ENCODE results near the gene PDE4DIP.
"Not testable (repeated sequence)": the region's sequence is repeated elsewhere in the genome, so short reads cannot be mapped to it uniquely, and the experiment has no call there.

Gene PDE4DIP

GRCh38 chr1:148844220-148844619, at the start of gene PDE4DIP:
TSS of gene PDE4DIP (plus strand) at chr1:148844428. CDS start at chr1:148844775, 347 bp downstream.
- 0 out of 2 replicates have a peak within 1 kb of the TSS, but pooled peaks have one; percentile 20 for H3K4me3 ChIP-seq (replicated peaks; ENCODE audit: low read depth, low read length)

GRCh38 chr1:148808268-148808928, 35.8 kb upstream of the PDE4DIP start:
- H3K4me3 ChIP-seq (replicated peaks; ENCODE audit: low read depth, low read length); DNase-seq (ENCODE audit: extremely low read depth, low read depth): not testable (repeated sequence)

More at GRCh38 chr1:148844220-148844619, at the start of gene PDE4DIP:
- not testable (repeated sequence) for DNase-seq (ENCODE audit: extremely low read depth, low read depth)

- H3K4me3 ChIP-seq (replicated peaks; ENCODE audit: low read depth, low read length); DNase-seq (ENCODE audit: extremely low read depth, low read depth): not testable (repeated sequence)
Observed at GRCh38 chr1:148808929-148809283, 35.3 kb upstream of the PDE4DIP start.

- H3K4me3 ChIP-seq (replicated peaks; ENCODE audit: low read depth, low read length); DNase-seq (ENCODE audit: extremely low read depth, low read depth): not testable (repeated sequence)
Observed at GRCh38 chr1:148822180-148822579, 22.0 kb upstream of the PDE4DIP start.

DNA sequence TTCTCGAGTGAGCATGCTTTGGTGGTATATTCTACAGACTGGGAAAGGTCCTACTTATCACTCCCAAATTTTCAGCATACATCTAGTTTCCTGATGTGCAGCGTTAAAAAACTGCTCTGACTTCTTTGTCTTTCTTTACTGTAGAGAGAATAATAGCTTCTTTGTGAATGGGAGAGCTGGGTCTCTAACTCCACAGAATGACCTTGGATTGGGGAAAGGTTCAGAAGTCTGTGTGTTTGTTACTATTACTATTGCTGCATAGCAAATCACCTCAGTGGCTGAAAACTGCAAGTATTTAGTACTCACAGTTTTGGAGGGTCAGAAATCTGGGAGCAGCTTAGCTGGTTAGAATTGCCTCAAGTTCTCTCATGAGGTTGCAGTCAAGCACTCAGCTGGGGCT, 20.4 kb upstream of the PDE4DIP start:
- not testable (repeated sequence) for H3K4me3 ChIP-seq (replicated peaks; ENCODE audit: low read depth, low read length); DNase-seq (ENCODE audit: extremely low read depth, low read depth)

DNA sequence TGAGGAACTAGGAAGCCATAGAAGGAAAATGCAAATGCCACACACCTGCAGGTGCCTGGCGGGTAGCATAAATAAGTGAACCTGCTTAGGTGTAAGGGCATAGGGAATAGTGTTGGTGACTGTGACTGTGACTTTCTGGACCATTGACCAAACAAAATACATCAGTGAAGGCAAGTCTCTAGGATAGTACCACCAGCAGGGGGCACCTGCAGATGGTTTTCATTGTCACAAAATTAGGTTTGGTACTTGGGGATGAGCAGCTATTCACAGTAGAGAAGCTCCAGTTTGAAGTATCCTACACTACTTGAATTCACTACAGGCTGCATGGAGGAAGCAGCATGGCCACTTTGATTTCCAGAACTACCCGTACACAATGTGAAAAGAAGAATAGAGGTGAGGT, 19.2 kb upstream of the PDE4DIP start:
- DNase-seq (ENCODE audit: extremely low read depth, low read depth); H3K4me3 ChIP-seq (replicated peaks; ENCODE audit: low read depth, low read length): not testable (repeated sequence)

DNA sequence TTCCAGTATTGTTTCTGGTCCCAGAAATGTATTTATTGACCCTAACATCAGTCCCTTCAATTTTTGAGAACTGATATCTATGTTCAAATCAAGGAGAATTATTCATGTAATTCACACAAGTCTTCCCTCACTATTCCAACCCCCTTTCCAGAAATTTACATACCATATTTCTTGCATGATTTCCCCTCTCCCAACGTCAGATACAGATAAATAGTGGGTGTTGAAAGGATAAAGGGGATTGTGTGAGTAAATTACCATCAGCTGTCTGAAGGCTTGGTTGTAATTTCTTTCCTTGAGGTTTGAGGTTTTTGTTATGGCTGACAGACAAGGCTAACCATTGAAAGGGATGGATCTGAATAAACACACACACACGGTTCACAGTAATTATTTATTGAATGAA, 15.7 kb upstream of the PDE4DIP start:
- H3K4me3 ChIP-seq (replicated peaks; ENCODE audit: low read depth, low read length); DNase-seq (ENCODE audit: extremely low read depth, low read depth): not testable (repeated sequence)

DNA sequence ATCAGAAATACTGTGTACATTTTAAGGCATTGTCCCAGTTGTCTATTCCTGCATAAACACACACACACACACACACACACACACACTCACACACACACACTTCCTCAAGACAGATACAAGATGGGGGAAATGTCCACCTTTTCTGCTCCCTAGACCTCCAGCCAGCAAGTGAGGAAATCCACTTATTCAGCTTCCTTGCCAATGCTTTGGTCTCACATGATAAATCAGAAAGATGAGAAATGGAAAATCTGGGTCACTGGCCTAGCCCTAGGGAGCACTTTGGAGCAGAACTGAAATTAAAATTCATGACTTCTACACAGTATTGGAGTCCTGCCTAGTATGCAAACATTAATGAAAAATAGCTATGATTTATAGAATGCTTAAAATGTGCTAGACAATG, 15.3 kb upstream of the PDE4DIP start:
- not testable (repeated sequence) for H3K4me3 ChIP-seq (replicated peaks; ENCODE audit: low read depth, low read length); DNase-seq (ENCODE audit: extremely low read depth, low read depth)

DNA sequence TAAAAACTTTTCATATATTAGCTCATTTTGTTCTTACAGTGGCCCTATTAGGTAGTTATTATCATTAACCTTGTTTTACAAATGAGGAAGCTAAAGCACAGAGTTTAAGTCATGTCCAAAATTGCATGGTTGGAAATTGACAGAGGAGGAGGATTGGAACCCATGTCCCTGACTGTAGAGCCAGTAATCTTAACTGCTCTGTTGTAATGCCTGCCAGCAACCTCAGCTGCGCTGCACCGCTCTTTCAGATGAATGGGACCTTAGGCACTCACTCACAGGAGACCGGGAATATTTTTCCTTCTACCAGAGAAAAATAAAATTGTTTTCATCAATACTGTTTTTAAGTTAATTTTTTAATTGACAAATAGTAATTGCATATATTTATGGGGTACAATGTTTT, 14.9 kb upstream of the PDE4DIP start:
- H3K4me3 ChIP-seq (replicated peaks; ENCODE audit: low read depth, low read length); DNase-seq (ENCODE audit: extremely low read depth, low read depth): not testable (repeated sequence)

- not testable (repeated sequence) for DNase-seq (ENCODE audit: extremely low read depth, low read depth); H3K4me3 ChIP-seq (replicated peaks; ENCODE audit: low read depth, low read length)
Observed at GRCh38 chr1:148841262-148841661, 3.0 kb upstream of the PDE4DIP start.

DNA sequence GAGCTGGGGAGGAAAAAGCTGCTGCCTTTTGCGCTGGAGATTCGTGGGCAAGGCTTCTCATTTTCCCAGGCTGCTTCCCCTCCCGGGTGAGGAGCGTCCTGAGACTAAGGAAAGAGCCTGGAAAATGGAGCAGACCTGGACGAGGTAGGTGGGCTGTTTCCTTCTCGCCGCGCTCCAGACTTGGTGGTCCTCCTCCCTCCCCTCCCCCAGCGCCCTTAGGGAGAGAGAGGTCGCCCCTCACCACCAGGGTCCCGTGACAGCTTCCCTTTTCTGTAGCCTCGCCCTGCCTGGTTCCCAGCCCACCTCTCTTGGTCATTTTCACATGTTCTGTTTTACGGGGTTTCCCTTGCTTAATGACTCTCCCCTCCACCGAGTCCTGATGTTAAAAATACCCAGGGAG, 423 bp downstream of the PDE4DIP start:
- H3K4me3 ChIP-seq (replicated peaks; ENCODE audit: low read depth, low read length); DNase-seq (ENCODE audit: extremely low read depth, low read depth): not testable (repeated sequence)

DNA sequence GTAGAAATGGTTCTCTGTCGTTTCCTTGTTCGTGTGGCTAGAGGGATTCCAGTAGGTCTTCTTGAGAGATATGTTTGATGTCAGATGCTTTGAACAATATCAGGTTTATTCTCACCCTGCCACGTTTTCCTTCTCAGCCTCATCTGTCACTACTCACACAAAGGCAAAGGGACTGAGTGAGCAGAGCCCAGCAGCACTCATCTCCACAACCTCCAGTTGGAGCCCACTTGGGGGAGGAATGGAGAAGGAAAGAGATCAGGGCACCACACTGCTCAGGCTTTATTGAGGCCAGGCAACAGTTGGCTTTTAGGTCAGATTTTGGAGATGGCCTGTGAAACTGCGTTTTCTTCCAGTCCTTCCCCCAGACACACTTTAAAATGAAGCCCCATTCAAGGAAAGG, 840 bp downstream of the PDE4DIP start:
- DNase-seq (ENCODE audit: extremely low read depth, low read depth); H3K4me3 ChIP-seq (replicated peaks; ENCODE audit: low read depth, low read length): not testable (repeated sequence)

- not testable (repeated sequence) for H3K4me3 ChIP-seq (replicated peaks; ENCODE audit: low read depth, low read length); DNase-seq (ENCODE audit: extremely low read depth, low read depth)
Observed at GRCh38 chr1:148850347-148850746, 6.1 kb downstream of the PDE4DIP start.

DNA sequence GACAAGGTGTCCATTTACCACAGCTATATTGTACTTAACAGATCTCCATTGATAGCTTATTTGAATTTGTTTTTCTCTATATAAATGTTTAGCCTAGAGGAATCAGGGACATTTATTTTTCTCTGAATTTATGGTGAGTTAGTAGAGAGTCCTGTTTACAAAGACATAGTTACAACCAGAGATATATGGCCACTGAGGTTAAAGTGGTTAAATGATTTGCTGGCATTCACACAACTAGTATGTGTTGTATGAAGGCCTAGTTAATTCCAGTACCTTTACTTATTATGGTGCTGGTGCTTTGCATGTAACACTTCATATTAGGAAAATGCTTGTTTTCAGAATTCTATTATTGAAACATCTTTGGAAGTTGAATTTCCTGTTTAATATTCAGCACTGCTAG, 6.6 kb downstream of the PDE4DIP start:
- not testable (repeated sequence) for DNase-seq (ENCODE audit: extremely low read depth, low read depth); H3K4me3 ChIP-seq (replicated peaks; ENCODE audit: low read depth, low read length)

DNA sequence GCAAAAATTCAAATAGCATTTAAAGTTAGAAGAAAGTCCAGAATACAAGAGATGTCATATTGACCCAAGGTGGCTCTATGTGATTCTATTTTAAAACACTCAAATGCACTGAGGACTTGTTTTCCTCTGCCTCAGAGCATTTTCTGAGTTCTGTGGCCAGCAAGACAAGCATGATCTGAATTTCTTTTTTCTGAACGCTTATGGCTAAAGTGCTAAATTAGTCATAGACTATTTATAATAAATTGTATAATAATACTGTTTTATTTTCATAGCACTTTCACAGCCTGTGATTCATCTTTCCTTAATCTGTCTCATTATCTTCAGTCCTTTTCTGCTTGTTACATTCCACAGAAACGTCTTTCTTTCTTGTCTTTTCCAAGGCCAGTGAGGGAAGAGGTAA, 7.5 kb downstream of the PDE4DIP start:
- DNase-seq (ENCODE audit: extremely low read depth, low read depth), result not testable (repeated sequence)

DNA sequence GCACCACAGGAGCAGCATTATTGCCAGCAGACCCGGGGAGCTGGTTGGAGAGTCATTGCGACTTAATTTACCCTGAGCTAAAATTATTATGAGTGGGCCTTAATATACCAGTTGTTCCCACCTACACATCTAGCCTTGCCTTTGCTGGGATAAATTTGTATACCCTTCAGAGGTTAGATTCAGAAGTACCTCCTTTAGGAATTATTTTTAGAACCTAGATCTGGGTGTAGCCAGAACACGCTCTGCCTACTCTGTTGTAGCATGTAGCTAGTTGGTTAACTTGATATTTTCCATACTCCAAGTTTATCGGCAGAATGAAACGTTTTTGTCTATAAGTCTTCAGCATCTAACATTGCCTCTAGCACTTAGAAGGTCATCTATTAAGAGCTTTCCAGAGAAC, 9.1 kb downstream of the PDE4DIP start:
- H3K4me3 ChIP-seq (replicated peaks; ENCODE audit: low read depth, low read length); DNase-seq (ENCODE audit: extremely low read depth, low read depth): not testable (repeated sequence)

More for the DNA sequence above, 7.5 kb downstream of the PDE4DIP start:
- H3K4me3 ChIP-seq (replicated peaks; ENCODE audit: low read depth, low read length), result not testable (repeated sequence)

- DNase-seq (ENCODE audit: extremely low read depth, low read depth); H3K4me3 ChIP-seq (replicated peaks; ENCODE audit: low read depth, low read length): not testable (repeated sequence)
Observed at GRCh38 chr1:148854063-148854462, 9.8 kb downstream of the PDE4DIP start.

DNA sequence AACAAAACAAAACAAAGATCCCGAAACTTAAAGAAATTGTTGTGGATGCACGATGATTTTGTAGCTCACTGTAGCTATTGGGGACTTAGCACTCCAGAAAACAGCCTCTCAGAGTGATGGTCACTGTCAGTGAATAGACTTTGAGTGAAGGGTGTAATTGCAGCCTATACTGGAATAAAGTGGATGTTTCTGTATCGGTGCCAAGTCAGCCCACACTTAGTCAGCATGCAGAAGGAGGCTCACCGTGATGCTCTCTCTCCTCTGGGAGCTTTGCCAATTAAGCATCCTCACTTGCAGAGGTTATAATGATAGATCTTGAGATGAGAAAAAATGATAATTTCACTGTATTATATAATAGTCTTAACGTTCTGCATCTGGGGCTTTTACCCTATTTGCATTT, 11.1 kb downstream of the PDE4DIP start:
- DNase-seq (ENCODE audit: extremely low read depth, low read depth); H3K4me3 ChIP-seq (replicated peaks; ENCODE audit: low read depth, low read length): not testable (repeated sequence)

GRCh38 chr1:148860049-148860448, 15.8 kb downstream of the PDE4DIP start:
- not testable (repeated sequence) for DNase-seq (ENCODE audit: extremely low read depth, low read depth); H3K4me3 ChIP-seq (replicated peaks; ENCODE audit: low read depth, low read length)

GRCh38 chr1:148860579-148861259, 16.5 kb downstream of the PDE4DIP start:
- not testable (repeated sequence) for DNase-seq (ENCODE audit: extremely low read depth, low read depth); H3K4me3 ChIP-seq (replicated peaks; ENCODE audit: low read depth, low read length)

All from HFF-Myc (cell line).